NCI-H2196 treated with DMSO at 0.1 percent for 48 hours (cell line): ENCODE results near the gene LRP3.

Experiments
- DNase-seq: peaks from one replicate; lab custom pipeline; 2025; ENCODE audit not compliant: unreplicated experiment; lab: John Stamatoyannopoulos, UW

The LRP3 gene

DNA sequence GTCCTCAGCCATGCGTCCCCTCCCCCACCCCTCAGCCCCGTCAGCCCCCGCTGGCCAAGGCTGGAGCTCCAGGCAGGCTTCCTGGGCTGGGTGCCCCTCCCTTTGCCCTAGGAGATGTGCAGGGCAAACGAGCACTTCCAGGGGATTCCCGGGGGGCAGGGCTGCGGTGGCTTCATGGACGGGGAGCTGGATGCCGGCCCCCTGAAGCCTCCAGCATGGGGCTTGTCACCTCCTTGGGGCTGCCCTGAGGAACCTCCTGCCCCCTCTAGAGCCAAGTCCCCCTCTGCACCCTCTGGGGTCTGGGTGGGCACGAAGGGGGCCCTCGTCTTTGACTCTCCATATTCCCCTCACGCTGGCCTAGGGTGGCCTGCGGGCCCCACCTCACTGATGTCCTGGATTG, 56.9 kb downstream of the LRP3 start:
- no peak for DNase-seq

DNA sequence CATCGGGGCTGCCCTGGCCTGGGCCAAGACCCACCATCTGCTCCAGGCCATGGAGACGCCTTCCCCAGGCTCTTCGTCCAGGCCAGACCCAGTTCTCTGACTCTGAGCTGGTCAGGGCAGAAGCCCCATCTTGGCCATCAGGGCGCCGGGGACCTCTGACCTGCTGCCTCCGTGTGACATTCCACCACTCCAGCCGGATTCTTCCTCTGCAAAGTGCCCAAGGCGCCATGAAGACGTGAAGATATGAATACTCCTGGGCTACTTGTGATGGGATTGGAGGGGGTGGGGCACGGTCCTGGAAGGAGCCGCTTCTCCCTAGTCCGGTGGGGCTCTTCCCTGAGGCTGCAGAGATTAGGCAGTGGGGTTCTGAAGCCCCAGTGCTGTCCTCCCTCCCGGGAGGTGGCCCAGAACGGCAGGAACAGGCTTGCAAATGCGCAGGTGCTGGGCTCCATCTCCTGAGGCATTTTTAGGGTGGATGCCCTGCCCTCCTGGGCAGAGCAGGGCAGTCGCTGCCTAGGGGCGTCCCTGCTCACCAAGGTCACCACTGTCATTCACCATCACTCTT, 57.5 kb downstream of the LRP3 start:
- DNase-seq, result no peak

DNA sequence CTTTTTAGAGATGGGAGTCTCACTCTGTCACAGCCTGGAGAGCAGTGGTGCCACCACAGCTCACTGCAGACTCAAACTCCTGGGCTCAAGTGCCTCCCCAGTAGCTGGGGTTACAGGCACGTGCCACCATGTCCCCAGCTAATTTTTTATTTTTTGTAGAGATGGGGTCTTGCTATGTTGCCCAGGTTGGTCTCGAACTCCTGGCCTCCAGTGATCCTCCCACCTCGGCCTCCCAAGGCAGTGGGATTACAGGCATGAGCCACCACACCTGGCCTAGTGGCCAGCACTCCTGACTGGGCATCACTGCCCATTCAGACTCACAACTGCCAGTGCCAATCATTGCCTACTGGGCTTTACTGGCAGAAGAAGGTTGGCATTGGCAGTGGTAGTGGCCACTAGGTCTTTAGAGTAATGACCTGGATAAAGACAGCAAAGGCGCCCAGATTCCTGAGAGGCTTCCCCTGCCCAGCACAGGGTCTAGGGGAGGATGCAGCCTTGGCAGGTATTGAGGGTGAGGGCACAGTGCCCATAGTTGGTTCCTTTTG, 58.4 kb downstream of the LRP3 start:
- no peak for DNase-seq

DNA sequence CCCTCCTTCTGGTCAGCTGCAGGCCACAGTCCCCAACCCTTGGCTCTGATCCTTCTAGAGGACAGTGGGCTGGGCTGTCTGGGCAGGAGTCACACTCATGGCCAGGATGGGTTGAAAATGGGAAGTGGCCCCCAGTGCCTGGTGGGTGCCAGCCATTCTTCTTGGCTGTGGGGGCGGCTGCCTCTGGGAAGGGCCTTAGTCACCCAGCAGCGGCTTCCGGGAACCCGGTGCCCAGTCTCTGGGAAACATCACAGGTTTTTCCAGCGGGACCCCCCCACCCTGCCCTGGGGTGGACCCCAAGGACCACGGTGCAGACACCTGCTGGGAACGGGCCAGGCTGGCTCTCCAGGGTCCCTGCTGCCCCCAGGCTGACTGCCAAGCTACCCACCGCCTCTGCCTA, 58.8 kb downstream of the LRP3 start:
- no peak for DNase-seq

DNA sequence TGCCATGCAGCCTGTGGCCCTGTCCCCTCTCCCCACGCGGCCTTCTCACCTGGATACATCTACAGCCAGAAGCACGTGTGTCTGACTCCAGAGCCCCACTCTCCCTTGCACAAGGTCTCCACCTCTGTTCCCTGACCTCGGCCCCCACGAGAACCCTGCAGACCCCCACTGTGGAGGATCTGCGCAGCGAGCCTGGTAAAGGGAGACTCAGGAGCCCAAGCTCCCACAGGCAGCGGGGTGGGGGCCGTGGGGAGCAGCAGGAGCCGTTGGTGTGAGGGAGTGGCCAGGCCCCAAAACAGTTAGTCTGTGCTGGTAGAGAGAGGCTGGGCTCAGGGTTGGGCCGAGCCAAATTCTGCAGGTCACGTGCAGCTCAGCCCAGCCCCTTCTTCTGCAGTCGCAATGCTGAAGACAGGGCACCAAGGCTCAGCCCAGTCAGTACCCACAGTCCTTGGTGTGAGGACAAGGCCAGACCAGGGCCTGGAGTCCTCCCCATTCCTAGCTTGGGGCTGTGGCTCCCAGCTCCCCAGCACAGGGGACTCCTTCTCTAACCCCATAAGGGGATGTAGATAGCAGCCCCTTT, 60.2 kb downstream of the LRP3 start:
- DNase-seq, result no peak

DNA sequence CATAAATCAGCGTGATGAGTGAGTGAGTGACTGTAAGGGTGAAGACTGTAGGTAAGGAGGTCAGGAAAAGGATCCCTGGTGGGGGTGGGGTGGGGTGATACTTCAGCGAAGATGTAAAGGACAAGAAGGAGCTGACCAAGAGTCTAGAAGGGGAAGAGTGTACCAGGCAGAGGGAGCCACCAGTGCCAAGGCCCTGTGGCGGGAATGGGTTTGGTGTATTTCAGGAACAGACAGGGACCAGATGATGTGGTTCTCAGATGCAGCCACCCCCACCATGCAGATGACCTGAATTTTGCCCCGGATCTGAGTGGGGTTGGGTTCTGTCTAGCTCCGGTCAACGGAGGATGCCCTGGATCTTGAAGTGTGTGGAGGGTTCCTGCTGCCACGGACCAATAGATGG, 61.7 kb downstream of the LRP3 start:
- DNase-seq, result no peak

DNA sequence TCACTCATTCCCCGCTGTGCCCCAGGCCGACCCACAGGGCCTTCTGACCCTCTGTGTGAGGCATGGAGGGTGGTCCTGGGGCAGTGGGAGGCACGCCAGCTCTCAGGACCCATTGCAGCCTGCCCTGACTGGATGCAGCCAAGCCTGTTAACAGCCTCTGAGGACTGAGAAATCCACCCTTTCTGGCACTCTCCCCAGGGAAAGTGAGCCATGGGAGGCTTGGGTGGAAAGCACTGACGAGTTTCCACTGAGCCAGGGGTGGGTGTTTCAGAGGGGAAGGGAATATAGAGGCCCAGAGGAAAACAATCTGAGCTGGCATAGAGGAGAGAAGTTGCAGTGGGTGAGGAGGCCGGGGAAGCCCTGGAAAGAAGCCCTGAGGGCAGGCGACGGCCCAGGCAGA, 62.1 kb downstream of the LRP3 start:
- DNase-seq, result no peak

DNA sequence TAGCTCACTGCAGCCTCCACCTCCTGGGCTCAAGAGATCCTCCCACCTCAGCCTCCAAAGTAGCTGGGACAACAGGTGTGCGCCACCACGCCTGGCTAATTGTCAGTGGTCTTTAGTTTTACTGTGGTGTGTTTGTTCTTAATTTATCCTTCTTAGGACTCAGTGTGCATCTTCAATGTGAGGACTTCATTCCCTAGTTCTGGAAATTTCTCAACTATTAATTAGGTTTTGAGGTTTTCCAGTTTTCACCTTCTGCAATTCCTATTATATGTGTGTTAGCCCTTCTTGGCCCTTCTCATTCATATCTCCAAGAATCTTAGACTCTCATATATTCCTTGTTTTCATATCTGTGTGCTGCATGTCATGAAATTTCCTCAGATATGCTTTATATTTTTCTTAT, 63.7 kb downstream of the LRP3 start:
- DNase-seq, result no peak
